HG02981 (cell line): ENCODE measurements around the gene DDR2.

Experiments used
- ATAC-seq: cut with Tn5 transposase; IDR thresholded peaks from one replicate; pipeline ENCODE4 v1.9.1; 2021; ENCODE audit warnings: mild to moderate bottlenecking, moderate library complexity; ENCODE audit not compliant: unreplicated experiment

Gene DDR2

GRCh38 chr1:162823231-162823630, 191.0 kb downstream of the DDR2 start:
- no peak for ATAC-seq

GRCh38 chr1:162823771-162824525, 191.7 kb downstream of the DDR2 start:
- no peak for ATAC-seq

GRCh38 chr1:162829268-162829667, 197.0 kb downstream of the DDR2 start:
- no peak for ATAC-seq

- ATAC-seq = no peak
Measured at GRCh38 chr1:162832470-162832869, 200.2 kb downstream of the DDR2 start.

GRCh38 chr1:162835157-162835899, 203.1 kb downstream of the DDR2 start:
- peak; percentile 89 for ATAC-seq
